ENCODE data around the gene ANAPC5. TPM values are rescaled to one million over a fixed set of nuclear protein-coding genes. Genes with fewer than 3 reads are reported as not detected.

ANAPC5 gene
- total RNA-seq, 1 experiment from 2014 or later = 116 TPM

DNA sequence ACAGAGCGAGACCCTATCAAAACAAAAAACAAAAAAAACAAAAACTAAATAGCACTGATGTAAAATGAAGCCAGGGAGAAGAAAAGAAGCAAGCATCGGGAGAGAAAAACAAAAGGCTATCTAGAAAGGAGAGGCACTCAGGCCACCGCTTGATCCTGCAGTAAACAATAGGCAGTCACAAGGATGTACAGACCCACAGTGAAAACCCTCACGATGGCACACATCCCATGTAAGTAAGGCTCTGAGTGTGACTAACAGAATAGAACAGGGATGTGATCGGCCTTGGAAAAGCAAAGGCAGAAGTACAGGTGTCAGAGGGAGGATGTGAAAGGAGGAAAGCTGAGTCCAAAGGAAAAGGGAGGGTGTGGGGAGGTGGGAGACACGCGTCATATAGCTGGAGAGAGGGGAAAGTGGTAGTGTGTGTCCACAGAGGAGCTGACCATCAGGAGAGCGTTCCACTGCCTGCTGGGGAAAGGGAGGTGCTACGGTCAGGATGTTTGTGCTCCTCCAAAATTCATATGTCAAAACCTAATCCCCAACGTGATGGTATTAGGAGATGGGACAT lies 87.2 kb downstream of the ANAPC5 start:
- H3K9me3 Mint-ChIP-seq = no peaks in the 10 kb centered on the region
- ChIA-PET CTCF (no interaction called here), POLR2A (no interaction called here)
- no peaks in the 10 kb centered on the region for H3K27me3 Mint-ChIP-seq (ENCODE audit: low read depth)
- no peak overlapping the region for H3K4me3 Mint-ChIP-seq
- peaks cover 32% of the 10 kb centered on the region for H3K36me3 Mint-ChIP-seq
- H3K4me1 Mint-ChIP-seq = no peaks in the 10 kb centered on the region
- DNase-seq (ENCODE audit: low spot score) (no peak), ATAC-seq (no peak)
- TF ChIP-seq NFATC4 (CRISPR knock-in tag; IDR thresholded peaks at IDR 0.05) (no peak), TEAD4 (CRISPR knock-in tag; IDR thresholded peaks at IDR 0.05) (no peak), JUN (CRISPR knock-in tag; IDR thresholded peaks at IDR 0.05) (no peak), NR3C1 (CRISPR knock-in tag; conservative IDR thresholded peaks at IDR 0.05; ENCODE audit: low read depth) (no peak), ZNF671 (CRISPR knock-in tag; IDR thresholded peaks at IDR 0.05) (no peak), SP1 (CRISPR knock-in tag; conservative IDR thresholded peaks at IDR 0.05) (no peak), CREM (CRISPR knock-in tag; IDR thresholded peaks at IDR 0.05) (no peak), JAZF1 (CRISPR knock-in tag; IDR thresholded peaks at IDR 0.05) (no peak), ETV6 (CRISPR knock-in tag; IDR thresholded peaks at IDR 0.05) (no peak), SMAD3 (CRISPR knock-in tag; IDR thresholded peaks at IDR 0.05; ENCODE audit: borderline replicate concordance) (no peak), TEAD1 (CRISPR knock-in tag; IDR thresholded peaks at IDR 0.05) (no peak), OVOL2 (CRISPR knock-in tag; IDR thresholded peaks at IDR 0.05; ENCODE audit: borderline replicate concordance) (no peak), NR1H2 (CRISPR knock-in tag; IDR thresholded peaks at IDR 0.05) (no peak), RORB (CRISPR knock-in tag; IDR thresholded peaks at IDR 0.05) (no peak)
- TF ChIP-seq, protein P1, sequence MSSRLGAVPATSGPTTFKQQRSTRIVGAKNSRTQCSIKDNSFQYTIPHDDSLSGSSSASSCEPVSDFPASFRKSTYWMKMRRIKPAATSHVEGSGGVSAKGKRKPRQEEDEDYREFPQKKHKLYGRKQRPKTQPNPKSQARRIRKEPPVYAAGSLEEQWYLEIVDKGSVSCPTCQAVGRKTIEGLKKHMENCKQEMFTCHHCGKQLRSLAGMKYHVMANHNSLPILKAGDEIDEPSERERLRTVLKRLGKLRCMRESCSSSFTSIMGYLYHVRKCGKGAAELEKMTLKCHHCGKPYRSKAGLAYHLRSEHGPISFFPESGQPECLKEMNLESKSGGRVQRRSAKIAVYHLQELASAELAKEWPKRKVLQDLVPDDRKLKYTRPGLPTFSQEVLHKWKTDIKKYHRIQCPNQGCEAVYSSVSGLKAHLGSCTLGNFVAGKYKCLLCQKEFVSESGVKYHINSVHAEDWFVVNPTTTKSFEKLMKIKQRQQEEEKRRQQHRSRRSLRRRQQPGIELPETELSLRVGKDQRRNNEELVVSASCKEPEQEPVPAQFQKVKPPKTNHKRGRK (CRISPR knock-in tag; IDR thresholded peaks at IDR 0.05; ENCODE audit: borderline replicate concordance) = no peak
- TF ChIP-seq, protein P2, sequence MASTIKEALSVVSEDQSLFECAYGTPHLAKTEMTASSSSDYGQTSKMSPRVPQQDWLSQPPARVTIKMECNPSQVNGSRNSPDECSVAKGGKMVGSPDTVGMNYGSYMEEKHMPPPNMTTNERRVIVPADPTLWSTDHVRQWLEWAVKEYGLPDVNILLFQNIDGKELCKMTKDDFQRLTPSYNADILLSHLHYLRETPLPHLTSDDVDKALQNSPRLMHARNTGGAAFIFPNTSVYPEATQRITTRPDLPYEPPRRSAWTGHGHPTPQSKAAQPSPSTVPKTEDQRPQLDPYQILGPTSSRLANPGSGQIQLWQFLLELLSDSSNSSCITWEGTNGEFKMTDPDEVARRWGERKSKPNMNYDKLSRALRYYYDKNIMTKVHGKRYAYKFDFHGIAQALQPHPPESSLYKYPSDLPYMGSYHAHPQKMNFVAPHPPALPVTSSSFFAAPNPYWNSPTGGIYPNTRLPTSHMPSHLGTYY (CRISPR knock-in tag; IDR thresholded peaks at IDR 0.05) = no peak
- TF ChIP-seq, protein P3, sequence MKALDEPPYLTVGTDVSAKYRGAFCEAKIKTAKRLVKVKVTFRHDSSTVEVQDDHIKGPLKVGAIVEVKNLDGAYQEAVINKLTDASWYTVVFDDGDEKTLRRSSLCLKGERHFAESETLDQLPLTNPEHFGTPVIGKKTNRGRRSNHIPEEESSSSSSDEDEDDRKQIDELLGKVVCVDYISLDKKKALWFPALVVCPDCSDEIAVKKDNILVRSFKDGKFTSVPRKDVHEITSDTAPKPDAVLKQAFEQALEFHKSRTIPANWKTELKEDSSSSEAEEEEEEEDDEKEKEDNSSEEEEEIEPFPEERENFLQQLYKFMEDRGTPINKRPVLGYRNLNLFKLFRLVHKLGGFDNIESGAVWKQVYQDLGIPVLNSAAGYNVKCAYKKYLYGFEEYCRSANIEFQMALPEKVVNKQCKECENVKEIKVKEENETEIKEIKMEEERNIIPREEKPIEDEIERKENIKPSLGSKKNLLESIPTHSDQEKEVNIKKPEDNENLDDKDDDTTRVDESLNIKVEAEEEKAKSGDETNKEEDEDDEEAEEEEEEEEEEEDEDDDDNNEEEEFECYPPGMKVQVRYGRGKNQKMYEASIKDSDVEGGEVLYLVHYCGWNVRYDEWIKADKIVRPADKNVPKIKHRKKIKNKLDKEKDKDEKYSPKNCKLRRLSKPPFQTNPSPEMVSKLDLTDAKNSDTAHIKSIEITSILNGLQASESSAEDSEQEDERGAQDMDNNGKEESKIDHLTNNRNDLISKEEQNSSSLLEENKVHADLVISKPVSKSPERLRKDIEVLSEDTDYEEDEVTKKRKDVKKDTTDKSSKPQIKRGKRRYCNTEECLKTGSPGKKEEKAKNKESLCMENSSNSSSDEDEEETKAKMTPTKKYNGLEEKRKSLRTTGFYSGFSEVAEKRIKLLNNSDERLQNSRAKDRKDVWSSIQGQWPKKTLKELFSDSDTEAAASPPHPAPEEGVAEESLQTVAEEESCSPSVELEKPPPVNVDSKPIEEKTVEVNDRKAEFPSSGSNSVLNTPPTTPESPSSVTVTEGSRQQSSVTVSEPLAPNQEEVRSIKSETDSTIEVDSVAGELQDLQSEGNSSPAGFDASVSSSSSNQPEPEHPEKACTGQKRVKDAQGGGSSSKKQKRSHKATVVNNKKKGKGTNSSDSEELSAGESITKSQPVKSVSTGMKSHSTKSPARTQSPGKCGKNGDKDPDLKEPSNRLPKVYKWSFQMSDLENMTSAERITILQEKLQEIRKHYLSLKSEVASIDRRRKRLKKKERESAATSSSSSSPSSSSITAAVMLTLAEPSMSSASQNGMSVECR (CRISPR knock-in tag; IDR thresholded peaks at IDR 0.05; ENCODE audit: borderline replicate concordance) = no peak
- TF ChIP-seq, protein P4, sequence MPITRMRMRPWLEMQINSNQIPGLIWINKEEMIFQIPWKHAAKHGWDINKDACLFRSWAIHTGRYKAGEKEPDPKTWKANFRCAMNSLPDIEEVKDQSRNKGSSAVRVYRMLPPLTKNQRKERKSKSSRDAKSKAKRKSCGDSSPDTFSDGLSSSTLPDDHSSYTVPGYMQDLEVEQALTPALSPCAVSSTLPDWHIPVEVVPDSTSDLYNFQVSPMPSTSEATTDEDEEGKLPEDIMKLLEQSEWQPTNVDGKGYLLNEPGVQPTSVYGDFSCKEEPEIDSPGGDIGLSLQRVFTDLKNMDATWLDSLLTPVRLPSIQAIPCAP (CRISPR knock-in tag; IDR thresholded peaks at IDR 0.05) = no peak
- TF ChIP-seq, protein P5, sequence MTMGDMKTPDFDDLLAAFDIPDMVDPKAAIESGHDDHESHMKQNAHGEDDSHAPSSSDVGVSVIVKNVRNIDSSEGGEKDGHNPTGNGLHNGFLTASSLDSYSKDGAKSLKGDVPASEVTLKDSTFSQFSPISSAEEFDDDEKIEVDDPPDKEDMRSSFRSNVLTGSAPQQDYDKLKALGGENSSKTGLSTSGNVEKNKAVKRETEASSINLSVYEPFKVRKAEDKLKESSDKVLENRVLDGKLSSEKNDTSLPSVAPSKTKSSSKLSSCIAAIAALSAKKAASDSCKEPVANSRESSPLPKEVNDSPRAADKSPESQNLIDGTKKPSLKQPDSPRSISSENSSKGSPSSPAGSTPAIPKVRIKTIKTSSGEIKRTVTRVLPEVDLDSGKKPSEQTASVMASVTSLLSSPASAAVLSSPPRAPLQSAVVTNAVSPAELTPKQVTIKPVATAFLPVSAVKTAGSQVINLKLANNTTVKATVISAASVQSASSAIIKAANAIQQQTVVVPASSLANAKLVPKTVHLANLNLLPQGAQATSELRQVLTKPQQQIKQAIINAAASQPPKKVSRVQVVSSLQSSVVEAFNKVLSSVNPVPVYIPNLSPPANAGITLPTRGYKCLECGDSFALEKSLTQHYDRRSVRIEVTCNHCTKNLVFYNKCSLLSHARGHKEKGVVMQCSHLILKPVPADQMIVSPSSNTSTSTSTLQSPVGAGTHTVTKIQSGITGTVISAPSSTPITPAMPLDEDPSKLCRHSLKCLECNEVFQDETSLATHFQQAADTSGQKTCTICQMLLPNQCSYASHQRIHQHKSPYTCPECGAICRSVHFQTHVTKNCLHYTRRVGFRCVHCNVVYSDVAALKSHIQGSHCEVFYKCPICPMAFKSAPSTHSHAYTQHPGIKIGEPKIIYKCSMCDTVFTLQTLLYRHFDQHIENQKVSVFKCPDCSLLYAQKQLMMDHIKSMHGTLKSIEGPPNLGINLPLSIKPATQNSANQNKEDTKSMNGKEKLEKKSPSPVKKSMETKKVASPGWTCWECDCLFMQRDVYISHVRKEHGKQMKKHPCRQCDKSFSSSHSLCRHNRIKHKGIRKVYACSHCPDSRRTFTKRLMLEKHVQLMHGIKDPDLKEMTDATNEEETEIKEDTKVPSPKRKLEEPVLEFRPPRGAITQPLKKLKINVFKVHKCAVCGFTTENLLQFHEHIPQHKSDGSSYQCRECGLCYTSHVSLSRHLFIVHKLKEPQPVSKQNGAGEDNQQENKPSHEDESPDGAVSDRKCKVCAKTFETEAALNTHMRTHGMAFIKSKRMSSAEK (CRISPR knock-in tag; IDR thresholded peaks at IDR 0.05; ENCODE audit: borderline replicate concordance) = no peak
- TF ChIP-seq, protein P6, sequence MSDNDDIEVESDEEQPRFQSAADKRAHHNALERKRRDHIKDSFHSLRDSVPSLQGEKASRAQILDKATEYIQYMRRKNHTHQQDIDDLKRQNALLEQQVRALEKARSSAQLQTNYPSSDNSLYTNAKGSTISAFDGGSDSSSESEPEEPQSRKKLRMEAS (CRISPR knock-in tag; IDR thresholded peaks at IDR 0.05) = no peak
- peak overlapping the region; percentile 28 for H3K27ac Mint-ChIP-seq
